Measurements from ENCODE around the gene LSM11. TPM values are rescaled to one million over a fixed set of nuclear protein-coding genes. Genes with fewer than 3 reads are reported as not detected.
"Not testable (repeated sequence)": the region's sequence is repeated elsewhere in the genome, so short reads cannot be mapped to it uniquely, and the experiment has no call there.

The LSM11 gene
- 8.9 and 11.2 TPM in 2 replicates for total RNA-seq

DNA sequence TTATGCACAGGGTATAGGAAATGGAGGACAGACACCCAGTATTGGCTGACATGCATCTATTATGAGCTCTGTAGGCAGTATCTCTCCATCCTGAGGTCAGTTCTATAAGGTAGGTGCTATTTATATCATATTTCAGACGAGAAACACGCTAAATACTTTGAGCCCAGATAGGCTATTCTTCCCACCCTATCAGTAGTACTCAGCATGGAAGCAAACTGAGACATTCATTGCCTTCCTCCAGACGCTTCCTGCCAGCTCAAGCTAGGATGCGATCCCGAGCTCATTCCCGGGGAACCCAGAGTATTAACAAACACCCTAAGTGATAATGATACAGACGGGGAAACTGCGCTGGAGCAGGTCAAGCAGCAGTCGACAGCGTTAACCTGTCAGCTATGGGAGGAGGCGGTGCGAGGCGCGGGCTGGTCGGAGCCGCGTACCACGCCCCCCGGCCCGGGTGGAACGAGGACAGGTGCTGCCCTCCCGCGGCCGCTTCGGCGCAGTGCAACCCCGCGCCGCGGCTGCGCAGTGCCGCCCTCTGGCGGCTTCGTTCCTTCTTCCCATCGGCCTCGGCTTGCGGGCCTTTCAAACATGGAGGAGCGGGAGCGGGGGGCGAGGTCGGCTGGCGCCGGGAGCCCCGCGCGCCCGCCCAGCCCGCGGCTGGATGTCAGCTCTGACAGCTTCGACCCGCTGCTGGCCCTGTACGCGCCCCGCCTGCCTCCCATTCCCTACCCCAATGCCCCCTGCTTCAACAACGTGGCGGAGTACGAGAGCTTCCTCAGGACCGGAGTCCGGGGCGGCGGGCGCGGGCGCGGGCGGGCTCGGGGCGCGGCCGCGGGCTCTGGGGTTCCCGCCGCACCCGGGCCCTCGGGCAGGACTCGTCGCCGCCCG lies at the start of gene LSM11:
LSM11 (plus strand) TSS at position 550 of the 888 bp plus-strand sequence; CDS start at position 589, 39 bp downstream.
- DNase-seq: peak; percentile 88

DNA sequence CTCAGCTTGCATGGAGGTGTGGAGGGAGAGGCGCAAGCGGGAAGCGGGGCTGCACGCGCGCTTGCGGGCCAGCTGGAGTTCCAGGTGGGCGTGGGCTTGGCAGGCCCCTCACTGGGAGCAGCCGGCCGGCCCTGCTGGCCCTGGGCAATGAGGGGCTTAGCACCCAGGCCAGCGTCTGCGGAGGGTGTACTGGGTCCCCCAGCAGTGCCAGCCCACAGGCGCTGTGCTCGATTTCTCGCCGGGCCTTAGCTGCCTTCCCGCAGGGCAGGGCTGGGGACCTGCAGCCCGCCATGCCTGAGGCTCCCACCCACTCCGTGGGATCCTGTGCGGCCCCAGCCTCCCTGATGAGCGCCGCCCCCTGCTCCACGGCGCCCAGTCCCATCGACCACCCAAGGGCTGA lies 49.7 kb upstream of the LSM11 start:
- DNase-seq: not testable (repeated sequence)

DNA sequence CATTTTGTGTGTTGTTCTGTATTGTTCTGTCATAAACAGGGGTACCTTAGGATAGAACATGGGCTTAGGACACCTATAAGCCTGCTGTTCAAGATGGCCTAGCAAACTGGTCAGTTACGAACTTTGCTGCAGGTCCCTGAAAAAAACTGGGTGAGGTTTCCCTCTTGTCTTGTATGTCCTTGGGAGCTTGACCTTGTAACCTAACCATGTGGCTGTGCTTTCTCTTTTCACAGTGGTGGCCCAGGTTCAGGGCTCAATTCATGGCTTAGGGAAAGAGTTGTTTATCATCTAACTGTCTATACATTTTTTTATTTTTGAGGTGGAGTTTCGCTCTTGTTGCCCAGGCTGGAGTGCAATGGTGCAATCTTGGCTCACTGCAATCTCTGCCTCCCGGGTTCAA lies 47.4 kb upstream of the LSM11 start:
- not testable (repeated sequence) for DNase-seq

DNA sequence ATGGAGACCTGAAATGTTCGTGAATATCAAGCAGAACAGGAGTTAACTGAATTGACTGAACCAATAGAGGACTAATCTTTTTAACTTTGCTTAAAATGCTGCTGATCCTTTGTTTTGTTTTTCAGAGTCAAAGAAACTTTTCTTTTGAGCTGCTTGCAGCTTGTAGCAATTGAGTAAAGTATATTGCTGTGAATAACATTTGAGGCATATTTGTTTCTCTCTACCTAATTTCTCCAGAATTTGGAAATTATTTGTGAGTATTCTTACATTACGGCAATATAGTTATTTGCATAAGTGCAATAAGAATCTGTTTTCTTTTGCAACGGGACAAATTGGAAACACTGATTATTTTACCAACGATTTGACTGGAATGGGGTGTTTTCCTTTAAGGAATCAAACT lies 44.8 kb upstream of the LSM11 start:
- not testable (repeated sequence) for DNase-seq

DNA sequence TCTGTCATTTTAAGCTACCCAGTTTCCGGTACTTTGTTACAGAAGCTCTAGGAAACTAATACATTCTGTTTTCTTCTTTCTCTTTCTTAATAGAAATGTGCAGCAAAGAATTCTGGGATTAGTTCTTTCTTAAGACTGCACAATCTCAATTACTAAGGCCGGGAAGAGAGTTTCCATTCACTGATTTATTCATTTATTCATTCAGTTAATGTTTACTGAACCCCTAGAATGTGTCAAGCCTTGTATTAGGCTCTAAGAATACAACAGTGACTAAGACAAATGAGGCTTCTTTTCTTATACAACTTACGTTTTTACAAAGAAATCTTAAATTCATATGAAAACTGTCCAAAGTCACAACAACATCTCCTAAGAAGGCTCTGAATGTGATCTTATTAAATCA lies 39.8 kb upstream of the LSM11 start:
- DNase-seq: no peak

DNA sequence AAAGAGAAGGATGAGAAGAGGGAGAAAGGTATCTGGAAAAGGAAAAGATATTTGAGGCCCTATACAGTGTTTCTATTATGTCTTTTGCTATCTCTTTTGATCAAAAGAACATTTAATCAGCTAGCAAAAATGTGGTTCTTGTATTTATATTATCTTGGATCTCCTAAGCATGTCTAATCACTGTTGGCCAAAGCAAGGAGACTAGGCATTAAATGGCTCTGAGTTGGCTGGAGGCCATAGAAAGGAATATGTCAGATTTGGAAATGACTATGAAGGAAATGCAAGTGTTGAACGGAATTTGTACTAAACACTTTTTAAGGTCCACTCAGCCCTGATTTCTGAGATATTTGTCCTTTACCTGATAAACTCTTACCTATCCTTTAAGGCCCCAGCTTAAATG lies 34.6 kb upstream of the LSM11 start:
- DNase-seq: no peak

DNA sequence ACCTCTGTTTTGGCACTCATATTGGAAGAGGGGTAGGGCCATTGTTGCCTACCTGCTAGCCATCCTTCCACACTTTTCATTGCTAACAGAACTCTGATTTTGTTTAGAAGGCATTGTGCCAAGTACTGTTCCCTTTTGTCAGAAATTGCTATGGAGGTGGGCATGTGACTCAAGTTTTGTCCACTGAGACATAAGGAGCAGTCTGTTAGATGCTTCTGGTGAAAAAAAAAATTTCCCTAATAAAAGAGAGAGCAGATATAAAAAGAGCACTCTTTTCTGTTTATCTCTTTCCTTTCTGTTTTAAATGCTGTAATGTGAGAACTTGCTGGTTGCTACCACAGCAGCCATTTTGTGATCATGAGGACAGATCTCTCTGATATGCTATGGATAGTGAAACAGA lies 34.2 kb upstream of the LSM11 start:
- DNase-seq: no peak

DNA sequence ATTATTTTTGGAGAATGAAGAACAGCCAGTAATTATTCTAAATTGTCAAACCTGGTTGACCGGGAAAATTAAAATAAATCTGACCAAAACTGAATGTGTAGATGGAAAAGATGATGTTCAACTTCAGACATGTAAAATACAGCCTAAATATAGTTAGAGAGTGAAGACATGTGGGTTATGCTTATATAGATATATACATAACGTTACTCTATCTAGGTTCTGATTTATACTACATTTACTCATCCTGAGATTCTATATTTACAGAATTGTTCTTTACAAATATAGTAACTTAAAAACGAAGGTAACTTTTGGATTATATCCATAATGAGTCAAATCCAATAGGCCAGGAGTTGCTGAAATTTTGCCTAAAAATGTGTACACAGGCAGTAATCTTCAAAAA lies 33.1 kb upstream of the LSM11 start:
- DNase-seq: no peak

DNA sequence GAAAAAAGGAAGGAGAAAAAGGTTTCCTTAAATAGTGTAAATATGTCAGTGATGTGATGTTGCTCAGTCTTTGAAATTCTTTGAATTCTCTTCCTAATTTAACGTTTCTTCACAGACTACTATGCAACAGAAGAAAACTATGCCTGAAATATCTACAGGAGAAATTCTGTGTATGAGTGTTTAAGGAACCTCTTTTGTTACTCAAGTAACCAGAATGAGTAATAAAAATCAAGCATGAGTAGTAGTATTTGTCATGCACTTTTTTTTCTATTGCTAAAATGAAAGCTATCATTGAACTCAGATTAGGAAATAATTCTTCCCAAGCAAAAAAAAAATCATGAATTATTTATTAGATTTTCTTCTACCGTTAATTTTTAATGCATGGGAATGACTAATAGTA lies 32.6 kb upstream of the LSM11 start:
- no peak for DNase-seq

DNA sequence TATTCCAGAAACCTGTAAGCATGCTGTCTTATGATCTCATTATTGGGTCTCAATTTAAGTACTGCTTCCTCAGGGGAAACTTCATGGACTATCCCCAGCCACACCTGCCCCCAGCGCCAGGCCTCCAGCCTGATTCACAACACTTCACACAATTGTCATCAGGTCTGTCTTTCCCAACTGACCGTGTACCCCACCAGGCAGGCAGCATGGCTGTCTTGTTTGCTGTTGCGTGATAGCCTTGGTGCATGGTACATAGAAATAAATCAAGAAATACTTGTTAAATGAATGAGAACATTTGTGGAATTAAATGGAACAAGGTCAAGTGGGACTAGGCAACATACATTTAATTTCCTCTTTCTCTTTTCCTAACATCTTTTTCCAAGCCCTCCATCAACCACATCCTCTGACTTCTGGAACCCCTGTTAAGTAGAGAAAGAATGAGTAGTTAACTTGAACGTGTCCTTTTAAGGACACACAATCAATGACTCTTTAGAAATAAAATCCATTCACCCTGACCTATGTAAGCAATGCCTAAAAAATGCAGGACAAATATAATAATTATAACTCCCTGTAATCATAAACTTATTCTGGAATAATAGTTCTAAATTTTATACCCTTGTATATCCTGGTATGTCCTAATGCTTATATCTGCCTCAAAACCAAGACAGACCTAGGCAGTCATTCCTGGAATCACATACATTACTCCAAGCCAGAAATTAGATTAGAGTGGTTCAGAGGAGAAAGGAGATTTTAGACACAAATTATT lies 29.5 kb upstream of the LSM11 start:
- no peak for DNase-seq

DNA sequence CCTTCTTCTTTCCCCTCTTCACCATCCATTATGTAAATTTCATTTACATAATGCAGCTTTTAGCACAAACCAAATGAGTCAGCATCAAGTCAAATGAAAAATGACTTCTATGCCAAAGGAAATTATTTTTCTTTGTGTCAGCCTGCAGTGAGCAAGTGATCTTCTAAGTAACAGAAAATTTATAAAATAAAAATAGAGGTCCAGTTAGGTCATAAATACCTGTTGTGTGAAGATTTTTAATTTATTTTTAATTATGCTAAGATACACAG lies 29.0 kb upstream of the LSM11 start:
- DNase-seq: no peak

DNA sequence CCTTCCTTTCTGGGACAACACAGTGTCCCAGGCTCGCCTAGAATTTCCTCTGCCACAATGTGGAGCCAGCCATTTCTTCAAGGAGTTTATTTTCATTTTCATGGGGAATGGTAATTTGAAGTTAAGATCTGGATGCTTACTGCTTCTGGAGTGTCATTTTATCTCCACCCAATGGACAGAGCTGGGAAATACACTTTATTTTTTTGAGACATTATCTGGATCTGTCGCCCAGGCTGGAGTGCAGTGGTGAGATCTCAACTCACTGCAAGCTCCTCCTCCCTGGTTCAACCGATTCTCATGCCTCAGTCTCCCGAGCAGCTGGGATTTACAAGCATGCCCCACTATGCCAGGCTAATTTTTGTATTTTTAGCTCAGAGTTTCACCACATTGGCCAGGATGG lies 25.0 kb upstream of the LSM11 start:
- peak; percentile 81 for DNase-seq

DNA sequence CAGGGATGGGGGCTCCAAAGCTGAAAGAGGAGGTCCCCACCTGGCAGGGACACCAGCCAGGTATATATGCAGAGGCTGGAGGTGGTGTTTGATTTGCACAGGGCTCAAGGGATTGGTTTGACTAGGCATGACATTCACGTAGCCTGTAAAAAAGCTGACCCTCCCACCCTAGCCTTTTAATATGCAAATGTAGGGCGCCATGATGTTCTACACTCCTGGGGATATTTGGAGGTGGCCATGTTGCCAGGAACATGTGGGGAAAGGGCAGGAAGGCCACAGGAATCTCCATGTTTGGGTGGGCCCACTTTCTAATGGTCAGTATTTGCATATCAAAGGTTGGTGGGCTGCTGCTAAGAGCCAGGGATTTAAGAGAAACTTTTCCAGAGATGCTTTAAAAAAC lies 24.3 kb upstream of the LSM11 start:
- no peak for DNase-seq

DNA sequence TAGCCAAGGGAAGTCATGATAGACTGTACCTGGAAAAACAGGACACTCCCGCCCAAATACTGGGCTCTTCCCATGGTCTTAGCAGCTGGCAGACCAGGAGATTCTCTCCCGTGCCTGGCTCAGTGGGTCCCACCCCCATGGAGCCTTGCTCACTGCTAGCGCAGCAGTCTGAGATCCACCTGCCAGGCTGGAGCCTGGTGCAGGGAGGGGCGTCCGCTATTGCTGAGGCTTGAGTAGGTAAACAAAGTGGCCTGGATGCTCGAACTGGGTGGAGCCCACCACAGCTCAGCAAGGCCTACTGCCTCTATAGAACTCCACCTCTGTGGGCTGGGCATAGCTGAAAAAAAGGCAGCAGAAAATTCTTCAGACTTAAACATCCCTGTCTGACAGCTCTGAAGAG lies 22.4 kb upstream of the LSM11 start:
- no peak for DNase-seq

DNA sequence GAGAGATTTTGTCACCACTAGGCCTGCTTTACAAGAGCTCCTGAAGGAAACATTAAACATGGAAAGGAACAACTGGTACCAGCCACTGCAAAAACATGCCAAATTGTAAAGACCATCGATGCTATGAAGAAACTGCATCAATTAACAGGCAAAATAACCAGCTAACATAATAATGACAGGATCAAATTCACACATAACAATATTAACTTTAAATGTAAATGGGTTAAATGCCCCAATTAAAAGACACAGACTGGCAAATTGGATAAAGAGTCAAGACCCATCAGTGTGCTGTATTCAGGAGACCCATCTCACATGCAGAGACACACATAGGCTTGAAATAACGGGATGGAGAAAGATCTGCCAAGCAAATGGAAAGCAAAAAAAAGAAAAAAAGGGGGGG lies 20.6 kb upstream of the LSM11 start:
- DNase-seq: not testable (repeated sequence)

DNA sequence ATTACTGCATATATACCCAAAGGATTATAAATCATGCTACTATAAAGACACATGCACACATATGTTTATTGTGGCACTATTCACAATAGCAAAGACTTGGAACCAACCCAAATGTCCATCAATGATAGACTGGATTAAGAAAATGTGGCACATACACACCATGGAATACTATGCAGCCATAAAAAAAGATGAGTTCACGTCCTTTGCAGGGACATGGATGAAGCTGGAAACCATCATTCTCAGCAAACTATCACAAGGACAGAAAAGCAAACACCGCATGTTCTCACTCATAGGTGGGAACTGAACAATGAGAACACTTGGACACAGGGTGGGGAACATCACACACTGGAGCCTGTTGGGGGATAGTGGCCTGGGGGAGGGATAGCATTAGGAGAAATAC lies 16.9 kb upstream of the LSM11 start:
- not testable (repeated sequence) for DNase-seq

DNA sequence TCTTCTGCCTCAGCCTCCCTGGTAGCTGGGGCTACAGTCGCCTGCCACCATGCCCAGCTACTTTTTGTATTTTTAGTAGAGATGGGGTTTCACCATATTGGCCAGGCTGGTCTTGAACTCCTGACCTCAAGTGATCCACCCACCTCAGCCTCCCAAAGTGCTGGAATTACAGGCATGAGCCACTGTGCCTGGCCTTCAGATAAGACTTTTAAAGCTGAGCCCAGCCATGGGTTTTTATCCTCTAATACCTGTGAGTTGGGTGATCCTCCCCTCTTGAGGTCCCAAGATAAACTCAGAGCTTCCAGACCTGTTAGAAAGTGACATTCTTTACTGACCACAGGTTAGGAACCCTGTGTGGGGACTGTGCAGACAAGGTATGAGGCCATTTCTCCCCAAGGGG lies 15.7 kb upstream of the LSM11 start:
- DNase-seq: not testable (repeated sequence)

DNA sequence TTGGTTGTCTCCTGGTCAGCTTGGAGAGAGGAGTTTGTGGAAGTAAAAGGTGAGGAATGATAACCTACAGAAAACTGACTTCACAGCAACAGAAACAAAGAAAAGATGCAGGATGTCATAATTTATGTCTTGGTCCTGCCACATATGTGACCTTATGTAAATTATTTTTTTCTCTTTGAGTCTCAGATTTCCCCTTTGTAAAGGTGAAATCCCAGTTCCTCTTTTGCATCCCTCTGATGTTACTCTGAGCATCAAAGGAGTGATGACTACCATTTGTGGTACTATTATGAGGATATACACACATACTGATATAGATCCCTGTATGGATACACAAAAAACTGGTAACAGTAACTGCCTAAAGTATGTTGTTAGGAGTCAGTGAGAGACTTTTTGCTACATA lies 13.7 kb upstream of the LSM11 start:
- DNase-seq: no peak

DNA sequence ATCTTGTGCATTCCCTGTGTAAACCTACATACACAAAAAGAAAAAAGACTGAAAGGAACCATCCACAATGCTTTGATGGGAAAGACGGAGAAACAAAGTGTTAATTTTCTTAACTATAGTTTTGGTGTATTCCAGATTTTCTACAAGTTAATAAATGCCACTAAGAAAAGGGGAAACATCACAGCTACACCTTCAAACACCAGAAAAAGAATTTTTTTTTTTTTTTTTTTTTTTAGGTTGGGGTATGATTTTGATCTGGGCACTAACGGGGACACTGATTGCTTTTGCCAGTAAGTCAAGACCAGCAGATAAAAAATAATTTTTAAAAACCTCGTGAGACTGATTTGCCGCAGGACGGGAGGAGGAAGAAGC lies 12.6 kb upstream of the LSM11 start:
- no peak for DNase-seq

DNA sequence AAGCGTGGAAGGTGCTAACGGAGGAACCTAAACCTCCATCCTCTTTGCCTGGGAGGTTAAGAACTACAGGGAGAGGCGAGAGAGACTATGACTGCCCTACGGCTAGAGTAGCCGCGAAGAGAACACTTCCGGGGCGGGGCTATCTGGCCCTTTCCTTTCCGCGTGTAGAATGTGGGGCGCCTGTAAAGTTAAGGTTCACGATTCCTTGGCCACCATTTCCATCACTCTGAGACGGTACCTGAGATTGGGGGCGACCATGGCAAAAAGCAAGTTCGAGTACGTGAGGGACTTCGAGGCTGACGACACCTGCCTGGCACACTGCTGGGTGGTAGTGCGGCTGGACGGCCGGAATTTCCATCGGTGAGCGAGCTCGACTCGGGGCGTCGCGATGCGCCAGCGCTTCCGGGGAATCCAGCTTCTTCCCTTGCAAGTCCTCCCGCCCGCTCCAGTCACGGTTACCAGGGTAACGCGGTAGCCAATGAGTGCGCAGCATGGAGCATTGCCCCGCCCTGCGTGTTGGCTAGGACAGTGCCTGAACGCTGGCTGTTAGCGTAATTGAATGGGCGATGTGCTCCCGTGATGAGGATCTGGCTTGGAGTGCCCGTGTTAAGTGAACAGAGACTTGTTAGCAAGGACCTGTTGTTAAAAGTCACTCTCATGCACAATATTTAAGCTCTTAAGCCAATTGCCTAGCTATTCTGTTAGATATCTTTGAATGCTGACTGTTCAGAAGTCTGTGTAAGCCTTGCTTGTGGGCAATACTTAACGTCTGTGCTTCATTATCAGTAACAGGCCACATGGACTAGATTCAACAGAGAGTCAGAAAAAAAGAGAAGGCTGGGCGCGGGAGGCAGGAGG lies 12.0 kb upstream of the LSM11 start, which contains the start of gene THG1L:
THG1L (plus strand) TSS at position 149 of the 858 bp plus-strand sequence; CDS start at position 170, 21 bp downstream.
- peak; percentile 97 for DNase-seq

DNA sequence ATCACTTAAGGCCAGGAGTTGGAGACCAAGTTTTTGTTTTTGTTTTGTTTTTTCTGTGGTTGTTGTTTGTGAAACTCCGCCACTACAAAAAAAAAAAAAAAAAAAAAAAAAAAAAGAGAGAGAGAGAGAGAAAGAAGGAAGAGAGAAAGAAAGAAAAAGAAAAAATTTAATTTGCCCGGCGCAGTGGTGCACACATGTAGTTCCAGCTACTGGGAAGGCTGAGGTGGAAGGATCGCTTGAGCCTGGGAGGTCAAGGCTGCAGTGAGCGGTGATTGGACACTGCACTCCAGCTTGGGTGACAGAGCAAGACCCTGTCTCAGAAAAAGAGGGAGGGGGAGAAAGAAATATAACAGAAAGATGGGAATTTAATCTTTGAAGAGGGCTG lies 11.4 kb upstream of the LSM11 start:
- DNase-seq: no peak

DNA sequence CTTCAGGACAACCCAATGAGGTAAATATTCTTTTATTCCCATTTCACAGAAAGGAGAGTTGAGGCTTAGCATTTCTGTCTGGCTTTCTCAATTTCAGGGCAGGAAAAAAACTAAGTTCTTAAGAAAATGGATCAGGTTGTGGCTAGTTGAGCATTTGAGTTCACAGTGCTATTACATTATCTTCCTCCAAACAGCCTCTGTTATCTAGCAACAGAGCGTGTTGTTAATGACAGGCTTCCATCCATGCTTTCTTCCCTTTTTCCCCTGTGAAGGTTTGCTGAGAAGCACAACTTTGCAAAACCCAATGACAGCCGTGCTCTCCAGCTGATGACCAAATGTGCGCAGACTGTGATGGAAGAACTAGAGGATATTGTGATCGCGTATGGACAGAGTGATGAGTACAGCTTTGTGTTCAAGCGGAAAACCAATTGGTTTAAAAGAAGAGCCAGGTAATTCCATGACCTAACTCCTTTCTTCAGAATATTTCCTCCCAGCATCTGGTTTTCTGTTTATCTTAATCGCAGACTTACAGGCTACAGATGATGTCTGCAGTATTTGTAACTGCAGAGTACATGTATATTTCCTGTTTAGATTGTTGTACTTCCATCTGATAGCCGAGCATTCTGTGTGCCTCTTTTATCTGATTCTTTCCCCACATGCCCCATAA lies 10.8 kb upstream of the LSM11 start:
- no peak for DNase-seq

DNA sequence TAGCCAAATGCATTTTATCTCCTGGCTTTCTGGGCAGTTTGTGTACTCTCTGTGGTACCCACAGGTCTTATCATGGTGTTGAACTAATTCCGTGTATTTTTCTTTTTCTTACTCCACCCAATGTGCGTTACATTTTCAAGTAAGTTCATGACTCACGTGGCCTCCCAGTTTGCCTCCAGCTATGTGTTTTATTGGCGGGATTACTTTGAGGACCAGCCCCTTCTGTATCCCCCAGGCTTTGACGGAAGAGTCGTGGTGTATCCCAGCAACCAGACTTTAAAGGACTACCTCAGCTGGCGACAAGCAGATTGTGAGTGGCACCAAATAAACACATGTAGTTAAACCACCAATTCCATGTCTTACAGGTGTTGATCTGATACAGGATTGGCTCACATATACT lies 9.1 kb upstream of the LSM11 start:
- no peak for DNase-seq

All from dermis blood vessel endothelial cell (primary cell).